Thyroid gland (tissue), 4 donors: ENCODE measurements around the gene TRIM37. TPM values are rescaled to one million over a fixed set of nuclear protein-coding genes. Genes with fewer than 3 reads are reported as not detected.
"Not testable (repeated sequence)": the region's sequence is repeated elsewhere in the genome, so short reads cannot be mapped to it uniquely, and the experiment has no call there.

Source experiments
- DNase-seq, 2 donors: peaks; one replicate each; pipeline ENCODE4 v3.0.0-alpha.2; 2019
- H3K27ac ChIP-seq, 3 donors: fragments of 200-600 bp; sonication (generic); 1 replicate in 2 of 3; 2 replicates in 1 of 3; pipeline ENCODE4 v1.5.1; 2016 to 2019; ENCODE audit warnings: mild to moderate bottlenecking in 1 of 3, moderate library complexity in 1 of 3
- H3K27me3 ChIP-seq: fragments of 200-600 bp; sonication (generic); one replicate; pipeline ENCODE4 v1.5.1; 2019
- H3K36me3 ChIP-seq, 2 donors: fragments of 200-600 bp; sonication (generic); one replicate each; pipeline ENCODE4 v1.5.1; 2016 to 2019
- H3K4me1 ChIP-seq, 2 donors: fragments of 200-600 bp; sonication (generic); one replicate each; pipeline ENCODE4 v1.5.1; 2017 to 2019
- H3K4me3 ChIP-seq, 3 donors: fragments of 200-600 bp; sonication (generic); replicated peaks in 1 of 3; 1 replicate in 2 of 3; 2 replicates in 1 of 3; pipeline ENCODE4 v1.5.1; 2016; ENCODE audit warnings: mild to moderate bottlenecking in 1 of 3
- H3K9me3 ChIP-seq: fragments of 200-600 bp; sonication (generic); one replicate; pipeline ENCODE4 v1.5.1; 2017
- CTCF ChIP-seq, 6 experiments: fragments of 200-600 bp in 3 of 6; fragments of 450-650 bp in 3 of 6; sonication (generic) in 3 of 6; IDR thresholded peaks; one replicate each; pipeline ENCODE4 v1.5.1; 2016 to 2019; ENCODE audit warnings: antibody characterized with exemption in 6 of 6, mild to moderate bottlenecking in 2 of 6, inconsistent platforms in 1 of 6, moderate library complexity in 1 of 6
- POLR2A ChIP-seq, 2 donors: fragments of 450-650 bp; IDR thresholded peaks; one replicate each; pipeline ENCODE4 v1.6.1; 2017; ENCODE audit warnings: antibody characterized with exemption in 2 of 2, mild to moderate bottlenecking in 2 of 2, moderate library complexity in 1 of 2
- WGBS, 2 donors: methylation state at CpG; one replicate each; pipeline ENCODE4 v1.1.5; 2017; 5-methylcytosine and 5-hydroxymethylcytosine counted together
- intact Hi-C: fragments of 100-400 bp; cut with DNase I; formaldehyde crosslinking; loops from one replicate; pipeline ENCODE4 v1.15.1; 2023
- total RNA-seq, 4 donors: library from RNA; depleted of rRNA; stranded (reverse); fragments of >200 nt; gene quantifications; one replicate each; pipeline ENCODE4 v1.2.3, GENCODE V29; 2016

Gene TRIM37
- total RNA-seq, 4 donors from 2014 or later, result 30.2 to 46.8 (median 34.2) TPM

DNA sequence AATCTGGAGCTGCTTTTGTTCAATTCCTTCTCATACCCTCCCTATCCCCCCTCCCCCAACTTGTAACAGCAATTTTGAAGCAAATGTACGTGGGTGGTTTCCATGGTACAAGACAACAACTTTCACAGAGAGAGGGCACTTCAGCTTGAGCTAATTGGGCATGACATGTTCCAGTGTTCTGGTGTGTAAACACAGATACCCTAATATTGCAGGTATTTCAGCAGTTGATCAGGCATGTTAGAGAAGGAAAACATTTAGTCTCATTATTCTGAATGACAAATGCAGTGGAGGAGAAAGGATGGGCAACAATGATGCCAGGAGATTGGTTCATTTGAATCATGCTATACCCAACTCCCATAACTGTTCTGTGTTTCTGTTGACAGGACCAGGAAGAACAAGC is 137.5 kb downstream of the TRIM37 start:
- intact Hi-C loops, result no loop called here
- H3K36me3 ChIP-seq, result no peaks in the 10 kb centered on the region
- H3K27me3 ChIP-seq, result no peaks in the 10 kb centered on the region
- TF ChIP-seq POLR2A (IDR thresholded peaks at IDR 0.05) (no peak), CTCF (IDR thresholded peaks at IDR 0.05) (no peak)
- peak; percentile 52 to 58 for DNase-seq
- no peak overlapping the region for H3K4me3 ChIP-seq
- H3K27ac ChIP-seq, result no peak overlapping the region
- 12 to 16% methylated on average over 1 of the region's 1 CpG for WGBS, 2 donors
- peaks cover 16% of the 10 kb centered on the region in 2 donors for H3K4me1 ChIP-seq
- no peaks in the 10 kb centered on the region for H3K9me3 ChIP-seq

GRCh38 chr17:58968426-58969061 is 138.1 kb downstream of the TRIM37 start:
- 87 to 90% methylated on average over 4 of the region's 4 CpGs for WGBS, 2 donors
- TF ChIP-seq POLR2A (IDR thresholded peaks at IDR 0.05) (no peak), CTCF (IDR thresholded peaks at IDR 0.05) (no peak)

GRCh38 chr17:58966208-58966607 is 140.5 kb downstream of the TRIM37 start:
- no peak overlapping the region for H3K27ac ChIP-seq
- no peak for TF ChIP-seq POLR2A (IDR thresholded peaks at IDR 0.05)
- TF ChIP-seq CTCF (IDR thresholded peaks at IDR 0.05), result no peak

More at GRCh38 chr17:58968426-58969061, 138.1 kb downstream of the TRIM37 start:
- Histone ChIP-seq H3K27me3 (no peaks in the 10 kb centered on the region), H3K9me3 (no peaks in the 10 kb centered on the region), H3K4me3 (no peak overlapping the region), H3K36me3 (no peaks in the 10 kb centered on the region), H3K27ac (no peak overlapping the region), H3K4me1 (peaks cover 16% of the 10 kb centered on the region in 2 donors)
- intact Hi-C loops, result no loop called here
- DNase-seq, result no peak

GRCh38 chr17:58965221-58965620 is 141.5 kb downstream of the TRIM37 start:
- Histone ChIP-seq H3K27ac (no peak overlapping the region), H3K9me3 (no peaks in the 10 kb centered on the region), H3K27me3 (no peaks in the 10 kb centered on the region), H3K4me3 (no peak overlapping the region), H3K4me1 (peaks cover 16 to 21% of the 10 kb centered on the region in 2 donors), H3K36me3 (no peaks in the 10 kb centered on the region)
- no peak for TF ChIP-seq POLR2A (IDR thresholded peaks at IDR 0.05)
- no peak for TF ChIP-seq CTCF (IDR thresholded peaks at IDR 0.05)
- 87 to 88% methylated on average over 3 of the region's 3 CpGs for WGBS, 2 donors
- intact Hi-C loops, result no loop called here
- no peak for DNase-seq

More at GRCh38 chr17:58966208-58966607, 140.5 kb downstream of the TRIM37 start:
- DNase-seq, result no peak
- no peaks in the 10 kb centered on the region for H3K36me3 ChIP-seq
- H3K4me1 ChIP-seq, result peaks cover 16% of the 10 kb centered on the region in 2 donors
- intact Hi-C loops, result no loop called here
- H3K4me3 ChIP-seq, result no peak overlapping the region
- no peaks in the 10 kb centered on the region for H3K9me3 ChIP-seq
- WGBS, 2 donors, result 96 to 100% methylated on average over 3 of the region's 3 CpGs
- H3K27me3 ChIP-seq, result no peaks in the 10 kb centered on the region

- no peak overlapping the region for H3K27ac ChIP-seq
- no peak overlapping the region for H3K4me3 ChIP-seq
- TF ChIP-seq CTCF (IDR thresholded peaks at IDR 0.05), result peak in 5 of 6 experiments; percentile 23 to 64 (median 51)
- TF ChIP-seq POLR2A (IDR thresholded peaks at IDR 0.05), result no peak
- H3K9me3 ChIP-seq, result no peaks in the 10 kb centered on the region
- peaks cover 0 to 5% of the 10 kb centered on the region in 2 donors for H3K4me1 ChIP-seq
- no peaks in the 10 kb centered on the region for H3K27me3 ChIP-seq
- intact Hi-C loops, result no loop called here
- peak; percentile 49 for DNase-seq
- no peaks in the 10 kb centered on the region for H3K36me3 ChIP-seq
Observed at GRCh38 chr17:58960068-58960467, 146.6 kb downstream of the TRIM37 start.

GRCh38 chr17:58957725-58958073 is 149.0 kb downstream of the TRIM37 start:
- intact Hi-C loops, H3K9me3 ChIP-seq, DNase-seq, H3K27me3 ChIP-seq, H3K4me3 ChIP-seq, H3K4me1 ChIP-seq, H3K27ac ChIP-seq, H3K36me3 ChIP-seq: not testable (repeated sequence)
- WGBS, 2 donors, result 74 to 85% methylated on average over 1 of the region's 1 CpG
